Measurements from ENCODE around the gene ZDHHC14.

DNA sequence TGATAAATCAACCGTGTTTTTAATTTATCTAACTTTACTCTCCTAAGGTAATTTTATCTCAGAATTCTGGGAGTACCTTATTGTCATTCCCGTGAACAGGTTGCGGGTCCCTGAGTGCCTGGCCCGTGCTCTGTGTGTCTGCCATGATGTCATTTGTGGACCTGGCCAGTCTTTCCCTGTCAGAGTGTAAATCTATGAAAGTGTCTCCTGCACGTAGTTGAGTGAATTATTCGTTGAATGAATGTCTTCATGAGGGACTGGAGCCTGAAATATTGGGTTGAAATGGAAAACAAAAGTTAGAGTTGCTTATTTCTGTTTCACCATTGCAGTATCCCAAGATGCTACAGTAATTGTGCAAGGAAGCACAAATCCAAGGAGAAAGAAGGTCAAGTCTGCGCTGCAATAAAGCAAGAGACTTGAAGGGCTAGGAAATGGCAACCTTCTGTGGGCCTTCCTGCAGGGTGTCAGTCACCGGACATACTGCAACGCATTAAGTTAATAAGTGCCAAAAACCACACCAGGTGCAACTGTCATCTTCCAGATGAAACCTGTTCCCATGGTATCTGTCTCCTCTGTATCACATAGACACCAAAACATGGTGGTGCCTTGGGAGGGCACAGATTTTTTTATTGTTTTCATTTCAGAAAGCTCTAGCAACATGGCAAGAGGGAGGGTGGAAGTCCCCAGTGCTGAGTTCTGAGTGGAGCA is 135.5 kb downstream of the ZDHHC14 start:
- TF ChIP-seq POLR2AphosphoS5 (IDR thresholded peaks at IDR 0.05; ENCODE audit: low read depth) (no peak), GABPA (IDR thresholded peaks at IDR 0.05; ENCODE audit: low read depth) (no peak), SPI1 (IDR thresholded peaks at IDR 0.05; ENCODE audit: borderline replicate concordance, low read depth) (no peak)
- TF ChIP-seq, protein P1, sequence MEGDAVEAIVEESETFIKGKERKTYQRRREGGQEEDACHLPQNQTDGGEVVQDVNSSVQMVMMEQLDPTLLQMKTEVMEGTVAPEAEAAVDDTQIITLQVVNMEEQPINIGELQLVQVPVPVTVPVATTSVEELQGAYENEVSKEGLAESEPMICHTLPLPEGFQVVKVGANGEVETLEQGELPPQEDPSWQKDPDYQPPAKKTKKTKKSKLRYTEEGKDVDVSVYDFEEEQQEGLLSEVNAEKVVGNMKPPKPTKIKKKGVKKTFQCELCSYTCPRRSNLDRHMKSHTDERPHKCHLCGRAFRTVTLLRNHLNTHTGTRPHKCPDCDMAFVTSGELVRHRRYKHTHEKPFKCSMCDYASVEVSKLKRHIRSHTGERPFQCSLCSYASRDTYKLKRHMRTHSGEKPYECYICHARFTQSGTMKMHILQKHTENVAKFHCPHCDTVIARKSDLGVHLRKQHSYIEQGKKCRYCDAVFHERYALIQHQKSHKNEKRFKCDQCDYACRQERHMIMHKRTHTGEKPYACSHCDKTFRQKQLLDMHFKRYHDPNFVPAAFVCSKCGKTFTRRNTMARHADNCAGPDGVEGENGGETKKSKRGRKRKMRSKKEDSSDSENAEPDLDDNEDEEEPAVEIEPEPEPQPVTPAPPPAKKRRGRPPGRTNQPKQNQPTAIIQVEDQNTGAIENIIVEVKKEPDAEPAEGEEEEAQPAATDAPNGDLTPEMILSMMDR (IDR thresholded peaks at IDR 0.05; ENCODE audit: insufficient read depth, low read length) = no peak
- TF ChIP-seq, protein P2, sequence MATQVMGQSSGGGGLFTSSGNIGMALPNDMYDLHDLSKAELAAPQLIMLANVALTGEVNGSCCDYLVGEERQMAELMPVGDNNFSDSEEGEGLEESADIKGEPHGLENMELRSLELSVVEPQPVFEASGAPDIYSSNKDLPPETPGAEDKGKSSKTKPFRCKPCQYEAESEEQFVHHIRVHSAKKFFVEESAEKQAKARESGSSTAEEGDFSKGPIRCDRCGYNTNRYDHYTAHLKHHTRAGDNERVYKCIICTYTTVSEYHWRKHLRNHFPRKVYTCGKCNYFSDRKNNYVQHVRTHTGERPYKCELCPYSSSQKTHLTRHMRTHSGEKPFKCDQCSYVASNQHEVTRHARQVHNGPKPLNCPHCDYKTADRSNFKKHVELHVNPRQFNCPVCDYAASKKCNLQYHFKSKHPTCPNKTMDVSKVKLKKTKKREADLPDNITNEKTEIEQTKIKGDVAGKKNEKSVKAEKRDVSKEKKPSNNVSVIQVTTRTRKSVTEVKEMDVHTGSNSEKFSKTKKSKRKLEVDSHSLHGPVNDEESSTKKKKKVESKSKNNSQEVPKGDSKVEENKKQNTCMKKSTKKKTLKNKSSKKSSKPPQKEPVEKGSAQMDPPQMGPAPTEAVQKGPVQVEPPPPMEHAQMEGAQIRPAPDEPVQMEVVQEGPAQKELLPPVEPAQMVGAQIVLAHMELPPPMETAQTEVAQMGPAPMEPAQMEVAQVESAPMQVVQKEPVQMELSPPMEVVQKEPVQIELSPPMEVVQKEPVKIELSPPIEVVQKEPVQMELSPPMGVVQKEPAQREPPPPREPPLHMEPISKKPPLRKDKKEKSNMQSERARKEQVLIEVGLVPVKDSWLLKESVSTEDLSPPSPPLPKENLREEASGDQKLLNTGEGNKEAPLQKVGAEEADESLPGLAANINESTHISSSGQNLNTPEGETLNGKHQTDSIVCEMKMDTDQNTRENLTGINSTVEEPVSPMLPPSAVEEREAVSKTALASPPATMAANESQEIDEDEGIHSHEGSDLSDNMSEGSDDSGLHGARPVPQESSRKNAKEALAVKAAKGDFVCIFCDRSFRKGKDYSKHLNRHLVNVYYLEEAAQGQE (IDR thresholded peaks at IDR 0.05; ENCODE audit: insufficient replicate concordance, low read depth) = no peak
